Measurements from ENCODE around the gene HOXB3.

- TF ChIP-seq CTCF (IDR thresholded peaks at IDR 0.05): no peak
- TF ChIP-seq POLR2A (IDR thresholded peaks at IDR 0.05): no peak
These were observed 47.6 kb upstream of the HOXB3 start for GRCh38 chr17:48637323-48638260.
